ENCODE data around the gene DOCK6. TPM values are rescaled to one million over a fixed set of nuclear protein-coding genes. Genes with fewer than 3 reads are reported as not detected.

DOCK6 gene
- total RNA-seq, 1 experiment from 2014 or later: 82.4 TPM

- H3K9me2 ChIP-seq (ENCODE audit: insufficient read depth): no peaks in the 10 kb centered on the region
- H3K79me2 ChIP-seq (ENCODE audit: insufficient read depth, low read length): no peaks in the 10 kb centered on the region
- H3K9me3 ChIP-seq (ENCODE audit: control insufficient read depth in 1 of 2, insufficient read depth in 1 of 2, low read depth in 1 of 2, low read length in 2 of 2): no peaks in the 10 kb centered on the region
- H3K4me1 ChIP-seq (ENCODE audit: control insufficient read depth in 1 of 2, insufficient read depth in 2 of 2, low read length in 2 of 2): peaks cover 19 to 28% of the 10 kb centered on the region in 2 experiments
- CTCF ChIA-PET: interaction anchor here (1.0 to 1.8 kb wide), 3 partner anchors 65 to 266 kb away, joined by 3 to 4 read pairs (median 3); no protein-coding TSS in a partner anchor
- no peak overlapping the region for H3K4me2 ChIP-seq (ENCODE audit: low read length)
- H2AFZ ChIP-seq (ENCODE audit: low read depth, low read length, poor library complexity, severe bottlenecking): no peak overlapping the region
- DNase-seq (ENCODE audit: low read depth, low spot score): no peak
- POLR2A ChIA-PET: no interaction called here
- no peak overlapping the region for H3K27ac ChIP-seq (ENCODE audit: low read depth, low read length)
- H3K36me3 ChIP-seq (ENCODE audit: control insufficient read depth in 1 of 2, insufficient read depth in 2 of 2, low read length in 2 of 2): peaks cover 0 to 3% of the 10 kb centered on the region in 2 experiments; a peak in 1 of 4 replicates
- TF ChIP-seq SIN3A (IDR thresholded peaks at IDR 0.05; ENCODE audit: low read depth) (no peak), ELF1 (IDR thresholded peaks at IDR 0.05; ENCODE audit: borderline replicate concordance, low read depth) (no peak), RAD21 (IDR thresholded peaks at IDR 0.05; ENCODE audit: low read depth) (no peak), ZNF274 (IDR thresholded peaks at IDR 0.05; ENCODE audit: low read depth, low read length) (no peak), CEBPB (IDR thresholded peaks at IDR 0.05; ENCODE audit: low read depth) (no peak), EZH2phosphoT487 (IDR thresholded peaks at IDR 0.05; ENCODE audit: borderline replicate concordance) (no peak), CTCF (IDR thresholded peaks at IDR 0.05 in 2 of 3, conservative IDR thresholded peaks at IDR 0.05 in 1 of 3; ENCODE audit: borderline replicate concordance in 1 of 3, insufficient read depth in 1 of 3, low read depth in 2 of 3, low read length in 2 of 3) (no peak)
- no peak for ATAC-seq
- no peak overlapping the region for H3K4me3 ChIP-seq (replicated peaks in 1 of 2; ENCODE audit: low read depth in 1 of 2, low read length in 2 of 2)
- H3K27me3 ChIP-seq (ENCODE audit: insufficient read depth, low read length): no peaks in the 10 kb centered on the region
- H4K20me1 ChIP-seq (ENCODE audit: insufficient read depth): no peaks in the 10 kb centered on the region
- H3K9ac ChIP-seq (ENCODE audit: low read length): no peak overlapping the region
- BruUV-seq (replicated peaks): no TSS peak
- intact Hi-C loops (cut with micrococcal nuclease): loop anchor here (5.0 kb wide), 1 partner anchor 265 kb away; no protein-coding TSS in a partner anchor
- RAD21 ChIA-PET (ENCODE audit: low non-redundant PET in 1 of 2, low total read pairs in 2 of 2, uncharacterized antibody in 2 of 2, unreplicated experiment in 2 of 2): interaction anchor here in 1 of 2 experiments (0.5 kb wide), 1 partner anchor 77 kb away, joined by 4 read pairs; no protein-coding TSS in a partner anchor
These were observed 59.7 kb downstream of the DOCK6 start for GRCh38 chr19:11202488-11203193.
